Stimulated activated CD4-positive, alpha-beta T cell treated with anti-CD3 and anti-CD28 coated beads, Interleukin-1b, Interleukin-23, amount 100 ng/mL, for 24 hours (primary cell): ENCODE results near the gene SPRTN.

Source experiments
- DNase-seq, 4 experiments: peaks; one replicate each; pipeline ENCODE4 v3.0.0-alpha.2; 2020; ENCODE audit warnings: low read depth in 4 of 4, low spot score in 1 of 4

Gene SPRTN

DNA sequence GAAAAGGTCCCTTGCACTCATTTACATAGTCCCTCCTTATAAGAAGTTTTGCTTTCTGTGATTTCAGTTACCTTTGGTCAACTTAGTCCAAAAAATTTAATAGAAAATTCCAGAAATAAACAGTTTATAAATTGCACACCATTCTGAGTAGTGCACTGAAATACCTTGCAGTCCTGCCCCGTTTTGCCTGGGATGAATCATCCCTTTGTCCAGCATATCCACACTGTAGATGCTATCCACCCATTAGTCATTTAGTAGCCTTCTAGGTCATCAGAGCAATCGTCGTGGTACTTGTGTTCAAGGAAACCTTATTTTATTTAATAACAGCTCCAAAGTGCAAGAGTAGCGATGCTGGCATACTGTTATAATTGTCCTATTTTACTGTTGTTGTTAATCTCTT lies 38.0 kb downstream of the SPRTN start:
- DNase-seq: no peak

GRCh38 chr1:231376875-231377549 lies 38.9 kb downstream of the SPRTN start:
- no peak for DNase-seq

DNA sequence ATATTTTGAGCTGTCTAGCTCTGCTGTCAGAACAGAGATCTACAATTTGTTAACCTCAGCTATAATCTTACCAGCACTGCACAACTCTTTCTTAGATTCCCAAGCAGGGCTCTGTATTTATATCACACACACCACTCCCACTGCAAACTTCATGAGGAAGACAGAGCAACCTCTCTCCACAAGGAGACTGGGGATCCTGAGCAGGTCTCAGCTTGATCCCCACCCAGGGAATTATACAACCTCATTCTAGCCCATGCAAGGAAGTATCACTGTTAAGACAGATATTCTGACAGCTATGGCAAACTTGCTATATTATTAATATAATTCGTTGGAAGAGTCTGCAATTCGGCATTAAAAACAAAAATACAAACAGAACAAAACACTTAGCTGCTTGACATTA lies 43.6 kb downstream of the SPRTN start:
- DNase-seq: no peak

DNA sequence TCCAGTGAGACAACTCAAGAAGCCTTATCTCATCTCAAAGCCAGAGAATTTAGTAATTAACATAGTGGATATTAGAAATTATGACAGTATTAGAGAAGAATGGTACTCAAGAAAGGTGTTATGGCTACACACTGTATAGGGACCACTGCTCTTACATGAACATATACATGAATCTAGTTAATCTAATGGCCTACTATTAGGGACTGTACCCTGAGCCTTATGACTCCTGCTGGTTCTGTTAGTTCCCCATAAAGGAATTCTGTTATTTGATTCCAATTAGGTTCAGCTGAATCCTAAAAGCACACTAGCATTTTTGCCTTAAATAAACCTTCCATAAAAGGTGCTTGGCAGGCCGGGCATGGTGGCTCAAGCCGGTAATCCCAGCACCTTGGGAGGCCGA lies 44.3 kb downstream of the SPRTN start:
- DNase-seq: no peak

DNA sequence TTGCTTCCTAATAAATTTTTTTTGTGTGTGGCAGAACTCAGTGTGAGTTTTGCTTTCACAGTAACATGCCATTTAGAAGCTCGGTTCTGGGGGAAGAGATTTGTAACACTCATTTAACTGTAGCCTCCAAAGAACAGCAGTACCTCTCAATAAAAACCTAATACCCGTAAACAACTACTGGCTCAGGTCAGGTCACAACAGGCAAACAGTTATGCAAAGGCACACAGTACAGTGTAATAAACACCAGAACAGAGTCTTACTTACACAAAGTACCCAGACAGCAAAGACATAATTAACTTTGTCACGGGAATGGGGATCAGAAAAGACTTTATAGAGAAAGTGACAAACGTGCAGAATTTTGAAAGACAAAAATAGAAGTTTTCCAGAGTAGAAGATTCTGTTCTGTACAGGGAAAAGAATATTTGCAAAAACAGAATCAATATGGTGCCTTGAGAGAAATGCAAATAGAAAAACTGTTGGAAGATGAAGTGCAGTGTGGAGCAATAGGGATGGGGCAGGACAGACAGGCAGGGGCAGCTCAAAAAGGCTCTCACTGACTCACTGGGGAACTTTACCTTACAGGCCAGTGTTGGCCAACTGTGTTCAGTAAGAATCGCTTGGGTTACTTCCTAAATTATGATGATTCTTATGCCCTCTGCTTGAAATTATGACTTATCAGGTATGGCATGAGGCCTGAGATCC lies 45.2 kb downstream of the SPRTN start:
- no peak for DNase-seq

GRCh38 chr1:231384696-231385415 lies 46.8 kb downstream of the SPRTN start:
- no peak for DNase-seq

- no peak for DNase-seq
Measured at GRCh38 chr1:231385416-231385748, 47.3 kb downstream of the SPRTN start.

- DNase-seq: no peak
Measured at GRCh38 chr1:231386466-231386865, 48.4 kb downstream of the SPRTN start.

GRCh38 chr1:231387770-231388669 lies 49.9 kb downstream of the SPRTN start:
- no peak for DNase-seq

GRCh38 chr1:231390071-231390470 lies 52.0 kb downstream of the SPRTN start:
- DNase-seq: no peak

DNA sequence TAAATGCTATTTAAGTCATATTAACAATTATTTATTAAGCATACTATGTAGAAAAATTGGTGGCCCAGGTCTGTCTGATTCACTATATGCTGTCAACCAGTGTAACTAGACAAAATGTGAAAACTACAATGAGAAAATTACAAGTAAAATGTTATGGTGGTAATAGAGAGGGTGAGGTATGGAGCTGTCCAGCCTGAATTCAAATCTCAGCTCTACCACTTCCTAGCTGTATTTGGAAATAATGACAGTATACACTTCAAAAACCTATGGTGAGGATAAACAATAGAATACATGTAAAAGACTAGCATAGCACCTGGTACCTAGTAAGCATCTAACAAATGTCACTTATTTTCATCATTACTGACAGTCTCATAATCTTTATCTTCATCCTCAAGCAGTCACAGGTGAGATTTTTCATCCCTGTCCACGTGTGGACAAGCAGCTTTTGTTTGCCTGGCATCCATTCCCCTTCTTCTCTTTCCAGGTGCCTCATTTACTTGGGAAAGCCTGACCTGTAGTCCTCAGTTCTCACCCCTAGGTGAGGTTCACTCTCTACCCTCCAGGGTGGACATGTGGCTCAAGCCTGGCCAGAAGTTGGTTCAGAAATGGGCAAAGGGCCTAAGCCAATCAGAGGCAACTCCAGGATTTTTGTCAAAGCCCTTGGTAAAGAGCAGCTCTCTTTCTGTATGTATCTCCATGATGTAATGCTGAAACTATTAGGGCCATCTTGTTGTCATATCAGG lies 54.5 kb downstream of the SPRTN start:
- no peak for DNase-seq

DNA sequence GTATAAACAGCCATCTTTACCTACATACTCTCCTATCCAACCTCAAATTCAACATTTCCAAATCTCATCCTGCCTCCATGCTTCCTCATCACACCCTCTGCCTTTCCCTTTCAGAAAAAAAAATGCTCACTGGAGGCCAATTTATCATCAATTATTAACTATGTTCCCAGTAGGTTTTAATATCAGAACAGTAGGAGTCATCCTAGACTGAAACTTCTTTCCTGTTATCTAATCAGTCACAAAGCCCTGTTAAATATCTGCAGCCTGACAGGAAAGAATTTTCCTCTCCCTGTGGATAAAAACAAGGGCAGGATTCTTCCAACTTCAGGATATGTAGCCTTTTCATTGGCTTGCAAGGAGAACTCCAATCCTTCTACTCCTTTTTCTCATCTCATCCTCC lies 55.6 kb downstream of the SPRTN start:
- DNase-seq: no peak

DNA sequence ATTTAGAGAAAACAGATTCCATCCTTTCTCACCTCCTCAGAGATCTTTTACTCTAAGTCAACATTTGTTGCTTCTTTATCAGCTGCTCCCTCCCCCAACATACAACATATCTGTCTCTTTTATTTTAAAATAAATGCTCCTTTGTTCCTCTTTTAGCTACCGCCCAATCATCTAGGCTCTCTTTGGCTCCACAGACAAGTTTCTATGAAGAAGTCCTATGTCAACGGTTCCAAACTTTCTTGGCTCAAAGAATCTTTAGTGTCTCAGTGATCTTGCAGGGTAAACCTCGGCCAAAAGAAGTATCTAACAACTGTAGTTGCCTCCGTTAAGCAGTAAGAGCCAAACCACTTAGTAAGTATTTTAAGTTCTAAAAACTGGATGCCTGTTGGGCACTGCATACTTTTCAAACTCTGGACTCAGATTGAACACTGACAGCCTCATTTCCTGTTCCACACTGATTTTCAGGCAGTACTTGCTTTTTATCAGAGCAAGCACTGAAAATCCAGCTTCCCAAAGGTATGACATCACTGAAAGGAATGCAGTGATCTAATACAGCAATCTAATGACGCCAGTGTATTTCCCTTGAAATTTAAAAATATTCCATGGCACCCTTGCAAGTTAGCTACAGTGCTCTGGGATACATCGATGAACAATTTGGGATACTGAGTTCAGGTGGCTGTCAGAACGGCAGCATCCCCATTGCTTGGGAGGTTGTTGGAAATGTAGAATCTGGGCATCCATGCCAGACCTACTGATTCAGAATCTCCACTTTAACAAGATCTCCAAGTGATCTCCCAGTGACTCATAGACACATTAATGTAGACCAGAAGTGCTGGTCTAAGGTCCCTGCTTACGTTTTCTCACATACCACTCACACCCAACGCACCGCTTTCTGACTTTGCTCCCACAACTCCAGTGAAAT lies 57.2 kb downstream of the SPRTN start:
- DNase-seq: no peak

GRCh38 chr1:231395998-231396390 lies 57.9 kb downstream of the SPRTN start:
- no peak for DNase-seq

GRCh38 chr1:231396643-231397042 lies 58.5 kb downstream of the SPRTN start:
- DNase-seq: no peak

DNA sequence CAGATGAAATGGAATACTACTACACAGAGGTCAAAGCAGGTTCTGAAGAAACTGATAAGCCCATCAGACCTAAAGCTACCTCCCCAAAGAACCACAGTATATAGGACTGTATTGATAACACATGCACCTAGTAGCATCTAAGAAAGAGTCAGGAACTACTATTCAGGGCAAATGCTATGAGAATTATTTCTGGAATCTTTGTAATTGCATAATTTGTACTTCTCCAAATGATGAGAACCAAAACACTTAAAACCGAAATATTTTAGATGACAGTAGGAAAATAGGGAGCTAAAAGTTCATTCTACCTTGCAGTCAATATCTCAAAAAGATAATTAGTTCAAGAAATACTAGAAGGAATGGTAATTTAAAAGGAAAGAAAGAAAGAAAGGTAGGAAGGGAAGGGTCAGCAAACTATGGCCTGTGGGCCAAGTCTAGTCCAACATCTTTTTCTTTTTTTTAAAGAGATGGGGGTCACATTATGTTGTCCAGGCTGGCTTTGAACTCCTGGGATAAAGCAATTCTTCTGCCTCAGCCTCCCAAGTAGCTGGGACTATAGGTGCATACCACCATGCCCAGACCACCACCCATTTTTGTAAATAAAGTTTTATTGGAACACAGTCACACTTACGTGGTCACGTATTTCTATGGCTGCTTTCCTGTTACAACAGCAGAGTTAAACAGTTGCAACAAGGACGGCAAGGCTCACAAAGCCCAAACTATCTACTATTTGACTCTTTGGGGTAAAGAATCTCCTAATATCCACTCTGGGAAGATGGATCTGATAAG lies 60.0 kb downstream of the SPRTN start:
- no peak for DNase-seq

DNA sequence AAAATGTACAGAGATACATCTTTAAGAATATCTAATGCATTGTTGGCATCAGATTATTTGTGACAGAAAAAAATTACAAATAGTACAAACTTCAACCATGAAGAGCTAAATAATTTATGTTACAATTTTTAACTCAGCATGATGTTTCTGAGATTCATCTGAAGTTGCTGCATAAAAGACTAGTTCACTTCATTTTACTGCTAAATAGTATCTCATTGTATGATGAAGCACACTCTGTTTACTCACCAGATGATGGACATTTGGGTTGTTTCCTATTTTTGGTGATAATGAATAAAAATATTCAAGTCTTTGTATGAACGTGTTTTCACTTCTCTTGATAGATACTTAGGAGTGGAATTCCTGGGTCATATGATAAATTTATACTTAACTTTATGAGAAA lies 63.4 kb downstream of the SPRTN start:
- no peak for DNase-seq

- no peak for DNase-seq
Measured at GRCh38 chr1:231404318-231404717, 66.2 kb downstream of the SPRTN start.
